ENCODE measurements around the gene SEPTIN5.

DNA sequence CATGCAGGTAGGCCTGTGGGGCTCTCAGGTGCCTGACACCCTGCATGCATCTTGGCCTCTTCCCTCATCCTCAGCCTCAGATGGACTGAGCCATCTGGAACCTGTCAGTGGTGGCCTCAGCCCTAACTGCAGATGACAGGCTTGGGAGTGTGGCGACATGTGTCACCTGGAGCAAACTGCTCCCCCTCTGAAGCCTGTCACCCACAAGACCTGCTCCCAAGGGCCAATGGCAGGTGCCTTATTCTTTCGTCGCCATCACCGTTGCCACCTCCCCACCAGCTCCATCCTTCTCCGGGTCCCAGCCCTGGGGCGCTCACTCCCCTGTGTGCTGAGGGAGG, 3.6 kb upstream of the SEPTIN5 start:
- TF ChIP-seq, protein P1, sequence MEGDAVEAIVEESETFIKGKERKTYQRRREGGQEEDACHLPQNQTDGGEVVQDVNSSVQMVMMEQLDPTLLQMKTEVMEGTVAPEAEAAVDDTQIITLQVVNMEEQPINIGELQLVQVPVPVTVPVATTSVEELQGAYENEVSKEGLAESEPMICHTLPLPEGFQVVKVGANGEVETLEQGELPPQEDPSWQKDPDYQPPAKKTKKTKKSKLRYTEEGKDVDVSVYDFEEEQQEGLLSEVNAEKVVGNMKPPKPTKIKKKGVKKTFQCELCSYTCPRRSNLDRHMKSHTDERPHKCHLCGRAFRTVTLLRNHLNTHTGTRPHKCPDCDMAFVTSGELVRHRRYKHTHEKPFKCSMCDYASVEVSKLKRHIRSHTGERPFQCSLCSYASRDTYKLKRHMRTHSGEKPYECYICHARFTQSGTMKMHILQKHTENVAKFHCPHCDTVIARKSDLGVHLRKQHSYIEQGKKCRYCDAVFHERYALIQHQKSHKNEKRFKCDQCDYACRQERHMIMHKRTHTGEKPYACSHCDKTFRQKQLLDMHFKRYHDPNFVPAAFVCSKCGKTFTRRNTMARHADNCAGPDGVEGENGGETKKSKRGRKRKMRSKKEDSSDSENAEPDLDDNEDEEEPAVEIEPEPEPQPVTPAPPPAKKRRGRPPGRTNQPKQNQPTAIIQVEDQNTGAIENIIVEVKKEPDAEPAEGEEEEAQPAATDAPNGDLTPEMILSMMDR (IDR thresholded peaks at IDR 0.05; ENCODE audit: insufficient read depth, low read length, poor library complexity, severe bottlenecking) = no peak
- TF ChIP-seq EZH2phosphoT487 (conservative IDR thresholded peaks at IDR 0.05; ENCODE audit: low read length) = no peak

Measured in SU-DHL-6 (cell line).